Left lung (tissue), 10 donors: ENCODE measurements around the gene SNW1. TPM values are rescaled to one million over a fixed set of nuclear protein-coding genes. Genes with fewer than 3 reads are reported as not detected.
A peak's percentile ranks its signal among the peaks of the same experiment; 100 is the strongest.

Experiments used
- ATAC-seq: fragments of 200-7000 bp; cut with Tn5 transposase; one replicate; pipeline ENCODE4 v1.9.1; 2020; ENCODE audit warnings: moderate library complexity
- DNase-seq, 4 donors: peaks; one replicate each; pipeline ENCODE4 v3.0.0-alpha.2; 2013 to 2020
- H3K27ac ChIP-seq, 2 donors: fragments of 200-600 bp; sonication (generic) in 1 of 2; one replicate each; pipeline versions ENCODE4 v1.5.0 to v1.8.0; 2020 to 2021
- H3K27me3 ChIP-seq, 2 donors: fragments of 200-600 bp; sonication (generic) in 1 of 2; one replicate each; pipeline versions ENCODE4 v1.5.0 to v1.8.0; 2020 to 2021
- H3K36me3 ChIP-seq, 2 donors: fragments of 200-600 bp; sonication (generic) in 1 of 2; one replicate each; pipeline versions ENCODE4 v1.5.0 to v1.8.0; 2020 to 2021
- H3K4me1 ChIP-seq, 2 donors: fragments of 200-600 bp; one replicate each; pipeline ENCODE4 v1.8.0; 2021
- H3K4me3 ChIP-seq, 2 donors: fragments of 200-600 bp; sonication (generic) in 1 of 2; one replicate each; pipeline versions ENCODE4 v1.5.0 to v1.8.0; 2020 to 2021; ENCODE audit warnings: mild to moderate bottlenecking in 1 of 2
- H3K9me3 ChIP-seq, 2 donors: fragments of 200-600 bp; sonication (generic) in 1 of 2; one replicate each; pipeline versions ENCODE4 v1.5.0 to v1.8.0; 2020 to 2021
- intact Hi-C, 2 donors: fragments of 100-400 bp; cut with DNase I; formaldehyde crosslinking; loops; one replicate each; pipeline versions ENCODE4 v1.11.2 to v1.14.2; 2022
- polyA plus RNA-seq, 6 donors: library from polyadenylated mRNA; unstranded; fragments of 120-200 nt; gene quantifications; one replicate each; pipeline ENCODE4 v1.2.1, GENCODE V29; 2013; ENCODE audit not compliant: insufficient read length in 6 of 6
- total RNA-seq, 2 donors: library from RNA; stranded (reverse); fragmentation: NEBNext Ultra II Directional; extraction: Animal tissue kit (Norgen Biotek cat#: 25700); gene quantifications; one replicate each; pipeline ENCODE4 v1.2.1, GENCODE V29; 2021
- TF ChIP-seq, protein P1 (sequence below), 2 donors: fragments of 200-600 bp; sonication (generic) in 1 of 2; IDR thresholded peaks; one replicate each; pipeline versions ENCODE4 v1.5.0 to v1.8.0; 2021; ENCODE audit warnings: antibody characterized with exemption in 2 of 2
- donor health status: DM: no; HTN: yes; CAD: no.
- donor health status: DM: no; HTN: no; CAD: no.

Gene SNW1
- total and polyA plus RNA-seq, 8 donors, result 50.9 to 92.0 (median 77.6) TPM

GRCh38 chr14:77681196-77682157 lies 79.5 kb downstream of the SNW1 start:
- ATAC-seq (peak; percentile 65), DNase-seq (no peak)
- Histone ChIP-seq H3K36me3 (peaks cover 0 to 45% of the 10 kb centered on the region in 2 donors), H3K4me1 (peaks cover 0 to 12% of the 10 kb centered on the region in 2 donors), H3K9me3 (no peaks in the 10 kb centered on the region), H3K27ac (peak overlapping the region in 1 of 2 donors; percentile 48), H3K27me3 (no peaks in the 10 kb centered on the region), H3K4me3 (no peak overlapping the region)
- TF ChIP-seq, protein P1, sequence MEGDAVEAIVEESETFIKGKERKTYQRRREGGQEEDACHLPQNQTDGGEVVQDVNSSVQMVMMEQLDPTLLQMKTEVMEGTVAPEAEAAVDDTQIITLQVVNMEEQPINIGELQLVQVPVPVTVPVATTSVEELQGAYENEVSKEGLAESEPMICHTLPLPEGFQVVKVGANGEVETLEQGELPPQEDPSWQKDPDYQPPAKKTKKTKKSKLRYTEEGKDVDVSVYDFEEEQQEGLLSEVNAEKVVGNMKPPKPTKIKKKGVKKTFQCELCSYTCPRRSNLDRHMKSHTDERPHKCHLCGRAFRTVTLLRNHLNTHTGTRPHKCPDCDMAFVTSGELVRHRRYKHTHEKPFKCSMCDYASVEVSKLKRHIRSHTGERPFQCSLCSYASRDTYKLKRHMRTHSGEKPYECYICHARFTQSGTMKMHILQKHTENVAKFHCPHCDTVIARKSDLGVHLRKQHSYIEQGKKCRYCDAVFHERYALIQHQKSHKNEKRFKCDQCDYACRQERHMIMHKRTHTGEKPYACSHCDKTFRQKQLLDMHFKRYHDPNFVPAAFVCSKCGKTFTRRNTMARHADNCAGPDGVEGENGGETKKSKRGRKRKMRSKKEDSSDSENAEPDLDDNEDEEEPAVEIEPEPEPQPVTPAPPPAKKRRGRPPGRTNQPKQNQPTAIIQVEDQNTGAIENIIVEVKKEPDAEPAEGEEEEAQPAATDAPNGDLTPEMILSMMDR (IDR thresholded peaks at IDR 0.05), result no peak
- intact Hi-C loops, result no loop called here

DNA sequence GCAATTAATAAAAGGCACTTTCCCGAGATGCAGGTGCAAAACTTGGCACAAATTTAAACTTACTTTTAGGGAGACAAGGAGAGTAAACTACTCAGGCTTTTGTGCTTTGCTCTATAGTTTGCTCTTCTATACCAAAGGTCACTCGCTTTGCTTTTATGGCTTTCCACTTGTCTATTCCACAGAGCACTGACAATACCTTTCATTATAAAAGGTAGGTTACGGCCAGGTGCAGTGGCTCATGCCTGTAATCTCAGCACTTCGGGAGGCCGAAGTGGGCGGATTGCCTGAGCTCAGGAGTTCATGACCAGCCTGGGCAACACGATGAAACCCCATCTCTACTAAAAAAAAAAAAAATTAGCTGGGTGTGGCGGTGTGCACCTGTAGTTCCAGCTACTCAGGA lies 86.0 kb downstream of the SNW1 start:
- Histone ChIP-seq H3K9me3 (no peaks in the 10 kb centered on the region), H3K36me3 (peaks cover 0 to 73% of the 10 kb centered on the region in 2 donors), H3K4me1 (no peaks in the 10 kb centered on the region), H3K27me3 (no peaks in the 10 kb centered on the region), H3K27ac (no peak overlapping the region), H3K4me3 (no peak overlapping the region)
- no peak for DNase-seq
- ATAC-seq, result no peak
- intact Hi-C loops, result no loop called here
- TF ChIP-seq, protein P1 (IDR thresholded peaks at IDR 0.05), result no peak

- intact Hi-C loops, result no loop called here
- no peak for DNase-seq
- H3K27me3 ChIP-seq, result no peaks in the 10 kb centered on the region
- TF ChIP-seq, protein P1 (IDR thresholded peaks at IDR 0.05), result no peak
- peaks cover 0 to 4% of the 10 kb centered on the region in 2 donors for H3K4me1 ChIP-seq
- no peak for ATAC-seq
- H3K27ac ChIP-seq, result no peak overlapping the region
- no peaks in the 10 kb centered on the region for H3K9me3 ChIP-seq
- H3K4me3 ChIP-seq, result no peak overlapping the region
- H3K36me3 ChIP-seq, result peaks cover 0 to 56% of the 10 kb centered on the region in 2 donors
These were observed 87.8 kb downstream of the SNW1 start for GRCh38 chr14:77673193-77673592.

Other genes starting within 250 kb of the SNW1 start
- gene SPTLC2, start 144.5 kb downstream of the SNW1 start, total RNA-seq, result 10 to 100 TPM; 40.7 to 44.0 TPM
- gene SPTLC2, start 144.5 kb downstream of the SNW1 start, polyA plus RNA-seq, result 10 to 100 TPM; 32.9 to 39.0 (median 36.5) TPM
- gene ALKBH1, start 53.1 kb downstream of the SNW1 start, total RNA-seq, result 1 to 10 TPM; 8.6 to 8.8 TPM
- gene ALKBH1, start 53.1 kb downstream of the SNW1 start, polyA plus RNA-seq, result 10 to 100 TPM; 14.6 to 18.8 (median 15.2) TPM
- 10 to 100 TPM; 69.7 to 93.9 TPM for gene SLIRP, start 53.1 kb downstream of the SNW1 start, total RNA-seq
- 10 to 100 TPM; 68.6 to 83.6 (median 75.1) TPM for gene SLIRP, start 53.1 kb downstream of the SNW1 start, polyA plus RNA-seq
- 10 to 100 TPM in 1 of 2 donors, 1 to 10 TPM in 1; 9.4 to 10.3 TPM for gene ADCK1, start 39.0 kb upstream of the SNW1 start, total RNA-seq
- 1 to 10 TPM; 4.8 to 9.6 (median 6.1) TPM for gene ADCK1, start 39.0 kb upstream of the SNW1 start, polyA plus RNA-seq